Duodenal mucosa (tissue), 2 donors: ENCODE data around the gene ZSWIM7.

Experiments used
- H3K27ac ChIP-seq: one replicate; pipeline ENCODE4 v1.7.0; 2013; ENCODE audit warnings: low read depth, low read length
- H3K27me3 ChIP-seq, 2 donors: one replicate each; pipeline ENCODE4 v1.7.0; 2013; ENCODE audit warnings: low read length in 2 of 2, control low read depth in 1 of 2; ENCODE audit not compliant: insufficient read depth in 2 of 2, control insufficient read depth in 1 of 2
- H3K36me3 ChIP-seq, 2 donors: one replicate each; pipeline ENCODE4 v1.7.0; 2013; ENCODE audit warnings: low read length in 2 of 2, control low read depth in 1 of 2; ENCODE audit not compliant: insufficient read depth in 2 of 2, control insufficient read depth in 1 of 2
- H3K4me1 ChIP-seq, 2 donors: one replicate each; pipeline ENCODE4 v1.7.0; 2013; ENCODE audit warnings: low read length in 2 of 2, control low read depth in 1 of 2; ENCODE audit not compliant: insufficient read depth in 2 of 2, control insufficient read depth in 1 of 2
- H3K4me3 ChIP-seq, 2 donors: one replicate each; pipeline ENCODE4 v1.7.0; 2013; ENCODE audit warnings: low read length in 2 of 2, low read depth in 1 of 2
- H3K9ac ChIP-seq, 2 donors: one replicate each; pipeline ENCODE4 v1.7.0; 2013; ENCODE audit warnings: low read length in 2 of 2, low read depth in 1 of 2
- H3K9me3 ChIP-seq, 2 donors: one replicate each; pipeline ENCODE4 v1.7.0; 2013; ENCODE audit warnings: low read length in 2 of 2, control low read depth in 1 of 2; ENCODE audit not compliant: control insufficient read depth in 1 of 2

Gene ZSWIM7

GRCh38 chr17:15934866-15935265 is 64.6 kb downstream of the ZSWIM7 start:
- Histone ChIP-seq H3K36me3 (no peaks in the 10 kb centered on the region), H3K4me3 (no peak overlapping the region), H3K9me3 (no peaks in the 10 kb centered on the region), H3K27ac (no peak overlapping the region), H3K4me1 (no peaks in the 10 kb centered on the region), H3K9ac (no peak overlapping the region), H3K27me3 (no peaks in the 10 kb centered on the region)

DNA sequence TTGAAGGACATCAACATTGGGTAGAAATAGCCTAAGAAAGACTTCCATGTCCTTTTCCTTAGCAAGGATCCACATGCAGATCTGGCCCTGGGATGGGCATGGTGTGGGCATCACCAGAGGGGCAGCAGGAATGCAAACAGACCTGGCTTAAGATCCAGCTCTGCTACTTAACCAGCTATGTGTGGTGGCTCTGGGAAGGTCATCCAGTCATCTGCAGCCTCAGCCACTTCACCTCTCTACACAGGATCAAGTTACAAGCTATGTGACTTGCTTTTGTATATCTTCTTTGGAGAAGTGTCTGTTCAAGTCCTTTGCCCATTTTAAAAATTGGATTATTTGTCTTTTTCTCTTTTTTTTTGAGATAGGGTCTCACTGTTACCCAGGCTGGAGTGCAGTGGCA is 68.1 kb downstream of the ZSWIM7 start:
- H3K4me3 ChIP-seq, result no peak overlapping the region
- H3K9ac ChIP-seq, result no peak overlapping the region
- no peaks in the 10 kb centered on the region for H3K9me3 ChIP-seq
- no peaks in the 10 kb centered on the region for H3K36me3 ChIP-seq
- peaks cover 5 to 8% of the 10 kb centered on the region in 2 donors for H3K27me3 ChIP-seq
- H3K27ac ChIP-seq, result no peak overlapping the region
- peaks cover 0 to 4% of the 10 kb centered on the region in 2 donors for H3K4me1 ChIP-seq

GRCh38 chr17:15930426-15930825 is 69.1 kb downstream of the ZSWIM7 start:
- Histone ChIP-seq H3K27ac (no peak overlapping the region), H3K9ac (no peak overlapping the region), H3K4me1 (peaks cover 0 to 4% of the 10 kb centered on the region in 2 donors), H3K27me3 (peaks cover 5 to 8% of the 10 kb centered on the region in 2 donors), H3K36me3 (no peaks in the 10 kb centered on the region), H3K4me3 (no peak overlapping the region), H3K9me3 (no peaks in the 10 kb centered on the region)

DNA sequence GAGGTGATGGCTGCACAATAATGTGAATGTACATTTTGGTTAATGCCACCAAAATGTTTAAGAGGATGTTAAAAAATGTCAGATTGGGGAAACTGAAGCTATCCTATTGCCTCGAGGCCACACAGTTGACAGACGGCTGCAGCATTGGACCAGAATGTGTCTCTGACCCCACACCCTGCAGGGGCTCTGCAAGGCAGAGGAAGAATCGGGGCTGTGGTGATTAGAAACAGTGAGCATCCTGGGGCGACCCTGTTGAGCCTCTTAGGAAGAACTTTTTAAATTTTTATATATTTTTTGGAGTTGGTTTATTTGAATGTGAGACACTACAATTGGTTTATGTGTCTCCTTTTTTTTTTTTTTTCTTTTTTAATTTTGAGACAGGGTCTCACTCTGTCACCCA is 69.6 kb downstream of the ZSWIM7 start:
- no peaks in the 10 kb centered on the region for H3K36me3 ChIP-seq
- no peaks in the 10 kb centered on the region for H3K9me3 ChIP-seq
- H3K27me3 ChIP-seq, result peaks cover 5 to 8% of the 10 kb centered on the region in 2 donors
- no peak overlapping the region for H3K9ac ChIP-seq
- peaks cover 0 to 4% of the 10 kb centered on the region in 2 donors for H3K4me1 ChIP-seq
- H3K4me3 ChIP-seq, result no peak overlapping the region
- H3K27ac ChIP-seq, result no peak overlapping the region

- Histone ChIP-seq H3K27ac (no peak overlapping the region), H3K9ac (no peak overlapping the region), H3K9me3 (no peaks in the 10 kb centered on the region), H3K36me3 (no peaks in the 10 kb centered on the region), H3K4me3 (no peak overlapping the region), H3K4me1 (peaks cover 0 to 4% of the 10 kb centered on the region in 2 donors), H3K27me3 (peaks cover 5 to 8% of the 10 kb centered on the region in 2 donors)
Observed at GRCh38 chr17:15928286-15928785, 71.2 kb downstream of the ZSWIM7 start.
